Naive thymus-derived CD8-positive, alpha-beta T cell (primary cell): ENCODE results near the gene PROCA1. TPM values are rescaled to one million over a fixed set of nuclear protein-coding genes. Genes with fewer than 3 reads are reported as not detected.

ENCODE experiments used
- ATAC-seq, 2 donors: fragments of 150-1000 bp; cut with Tn5 transposase in 1 of 2; sonication (Bioruptor Pico), chemical (Tn5 transposase) in 1 of 2; 1 replicate in 1 of 2; 2 replicates in 1 of 2; pipeline ENCODE4 v1.10.0; 2021; ENCODE audit warnings: mild to moderate bottlenecking in 2 of 2, moderate library complexity in 2 of 2
- POLR2A ChIA-PET: fragments of 350-600 bp; sonication (Branson Sonifier 250); formaldehyde crosslinking; loops from one replicate; lab custom pipeline; 2021; ENCODE audit warnings: antibody characterized with exemption; lab: Charles Lee
- DNase-seq, 10 donors: peaks; one replicate each; pipeline versions ENCODE4 v3.0.0 to v3.0.0-alpha.2; 2020 to 2022
- H3K27ac Mint-ChIP-seq, 10 donors: one replicate each; pipeline ENCODE4 v1.8.0; 2020 to 2022; ENCODE audit warnings: mild to moderate bottlenecking in 10 of 10, mixed read lengths in 10 of 10, moderate library complexity in 4 of 10, inconsistent platforms in 1 of 10
- H3K27me3 Mint-ChIP-seq, 5 donors: one replicate each; pipeline ENCODE4 v1.8.0; 2021 to 2022; ENCODE audit warnings: mixed read lengths in 5 of 5
- H3K36me3 Mint-ChIP-seq, 3 donors: one replicate each; pipeline ENCODE4 v1.8.0; 2020 to 2022; ENCODE audit warnings: mixed read lengths in 3 of 3, mild to moderate bottlenecking in 2 of 3, inconsistent platforms in 1 of 3
- H3K4me1 Mint-ChIP-seq, 4 donors: one replicate each; pipeline ENCODE4 v1.8.0; 2021 to 2022; ENCODE audit warnings: mixed read lengths in 4 of 4
- H3K4me3 Mint-ChIP-seq, 10 donors: one replicate each; pipeline ENCODE4 v1.8.0; 2020 to 2022; ENCODE audit warnings: mild to moderate bottlenecking in 10 of 10, mixed read lengths in 10 of 10, moderate library complexity in 6 of 10, inconsistent platforms in 1 of 10
- H3K9me3 Mint-ChIP-seq, 9 donors: one replicate each; pipeline ENCODE4 v1.8.0; 2020 to 2022; ENCODE audit warnings: mixed read lengths in 9 of 9, mild to moderate bottlenecking in 3 of 9, inconsistent platforms in 1 of 9, moderate library complexity in 1 of 9
- polyA plus RNA-seq, 3 donors: library from polyadenylated mRNA; unstranded; fragments of 300-500 nt; fragmentation: Illumina TruSeq; gene quantifications; one replicate each; pipeline ENCODE4 v1.2.3, GENCODE V29; 2021
- total RNA-seq, 8 experiments: library from RNA in 2 of 8; stranded (reverse) in 2 of 8; gene quantifications; one replicate each; pipeline ENCODE4 v1.2.3 and lab custom pipeline; 2021 to 2026

PROCA1 gene
- total and polyA plus RNA-seq, 5 experiments from 2014 or later, result 0.16 to 17.3 (median 2.0) TPM

DNA sequence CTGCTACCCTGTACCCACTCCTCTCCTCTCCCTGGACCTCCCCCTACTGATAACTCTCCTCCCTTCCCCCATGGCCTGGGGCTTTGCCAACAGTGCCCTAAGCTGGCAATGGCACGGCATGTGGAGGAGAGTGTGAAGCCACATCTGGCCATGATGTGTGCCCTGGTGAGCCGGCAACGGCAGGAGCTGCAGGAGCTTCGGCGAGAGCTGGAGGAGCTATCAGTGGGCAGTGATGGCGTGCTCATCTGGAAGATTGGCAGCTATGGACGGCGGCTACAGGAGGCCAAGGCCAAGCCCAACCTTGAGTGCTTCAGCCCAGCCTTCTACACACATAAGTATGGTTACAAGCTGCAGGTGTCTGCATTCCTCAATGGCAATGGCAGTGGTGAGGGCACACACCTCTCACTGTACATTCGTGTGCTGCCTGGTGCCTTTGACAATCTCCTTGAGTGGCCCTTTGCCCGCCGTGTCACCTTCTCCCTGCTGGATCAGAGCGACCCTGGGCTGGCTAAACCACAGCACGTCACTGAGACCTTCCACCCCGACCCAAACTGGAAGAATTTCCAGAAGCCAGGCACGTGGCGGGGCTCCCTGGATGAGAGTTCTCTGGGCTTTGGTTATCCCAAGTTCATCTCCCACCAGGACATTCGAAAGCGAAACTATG lies 37.3 kb upstream of the PROCA1 start:
- Mint-ChIP-seq H3K27me3 (no peaks in the 10 kb centered on the region), H3K4me3 (no peak overlapping the region), H3K9me3 (no peaks in the 10 kb centered on the region), H3K4me1 (peaks cover 5 to 37% (median 23%) of the 10 kb centered on the region in 4 donors), H3K36me3 (no peaks in the 10 kb centered on the region), H3K27ac (peak overlapping the region in 7 of 10 donors; percentile 10 to 68 (median 27))
- DNase-seq (no peak), ATAC-seq (no peak)
- POLR2A ChIA-PET, result interaction anchor here (0.9 to 15.6 kb wide), 7 partner anchors 9 to 149 kb away, joined by 3 to 365 read pairs (median 3); partner anchors contain the start of genes FLOT2, NEK8, RPL23A and SDF2

DNA sequence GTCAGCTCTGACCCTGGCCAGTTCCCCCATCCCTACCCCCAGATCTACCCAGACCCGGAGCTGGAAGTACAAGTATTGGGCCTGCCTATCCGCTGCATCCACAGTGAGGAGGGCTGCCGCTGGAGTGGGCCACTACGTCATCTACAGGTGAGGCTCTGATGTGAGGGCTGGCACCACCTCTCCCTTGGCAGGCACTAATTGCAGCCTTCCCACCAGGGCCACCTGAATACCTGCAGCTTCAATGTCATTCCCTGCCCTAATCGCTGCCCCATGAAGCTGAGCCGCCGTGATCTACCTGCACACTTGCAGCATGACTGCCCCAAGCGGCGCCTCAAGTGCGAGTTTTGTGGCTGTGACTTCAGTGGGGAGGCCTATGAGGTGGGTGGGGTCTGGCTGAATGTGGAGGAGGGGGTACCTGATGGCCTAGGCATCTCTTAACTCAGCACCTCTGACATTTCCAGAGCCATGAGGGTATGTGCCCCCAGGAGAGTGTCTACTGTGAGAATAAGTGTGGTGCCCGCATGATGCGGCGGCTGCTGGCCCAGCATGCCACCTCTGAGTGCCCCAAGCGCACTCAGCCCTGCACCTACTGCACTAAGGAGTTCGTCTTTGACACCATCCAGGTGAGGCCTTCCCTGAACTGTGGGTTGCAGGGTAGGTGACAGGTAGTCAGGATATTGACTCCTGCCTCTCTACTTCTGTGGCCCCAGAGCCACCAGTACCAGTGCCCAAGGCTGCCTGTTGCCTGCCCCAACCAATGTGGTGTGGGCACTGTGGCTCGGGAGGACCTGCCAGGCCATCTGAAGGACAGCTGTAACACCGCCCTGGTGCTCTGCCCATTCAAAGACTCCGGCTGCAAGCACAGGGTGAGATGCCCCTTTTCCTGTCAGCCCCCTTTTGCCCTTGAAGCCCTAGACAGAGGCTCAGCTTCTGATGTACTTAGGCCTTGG lies 36.4 kb upstream of the PROCA1 start:
- peak overlapping the region in 4 of 10 donors; percentile 19 to 79 (median 68) for H3K27ac Mint-ChIP-seq
- no peak for ATAC-seq
- no peaks in the 10 kb centered on the region for H3K9me3 Mint-ChIP-seq
- no peaks in the 10 kb centered on the region for H3K27me3 Mint-ChIP-seq
- peak overlapping the region in 2 of 10 donors; percentile 43 to 58 for H3K4me3 Mint-ChIP-seq
- POLR2A ChIA-PET, result interaction anchor here (0.5 to 15.6 kb wide), 5 partner anchors 15 to 30 kb away, joined by 3 to 365 read pairs (median 3); partner anchors contain the start of genes NEK8, RPL23A and TLCD1
- H3K4me1 Mint-ChIP-seq, result peaks cover 5 to 39% (median 24%) of the 10 kb centered on the region in 4 donors
- no peak for DNase-seq
- no peaks in the 10 kb centered on the region for H3K36me3 Mint-ChIP-seq

DNA sequence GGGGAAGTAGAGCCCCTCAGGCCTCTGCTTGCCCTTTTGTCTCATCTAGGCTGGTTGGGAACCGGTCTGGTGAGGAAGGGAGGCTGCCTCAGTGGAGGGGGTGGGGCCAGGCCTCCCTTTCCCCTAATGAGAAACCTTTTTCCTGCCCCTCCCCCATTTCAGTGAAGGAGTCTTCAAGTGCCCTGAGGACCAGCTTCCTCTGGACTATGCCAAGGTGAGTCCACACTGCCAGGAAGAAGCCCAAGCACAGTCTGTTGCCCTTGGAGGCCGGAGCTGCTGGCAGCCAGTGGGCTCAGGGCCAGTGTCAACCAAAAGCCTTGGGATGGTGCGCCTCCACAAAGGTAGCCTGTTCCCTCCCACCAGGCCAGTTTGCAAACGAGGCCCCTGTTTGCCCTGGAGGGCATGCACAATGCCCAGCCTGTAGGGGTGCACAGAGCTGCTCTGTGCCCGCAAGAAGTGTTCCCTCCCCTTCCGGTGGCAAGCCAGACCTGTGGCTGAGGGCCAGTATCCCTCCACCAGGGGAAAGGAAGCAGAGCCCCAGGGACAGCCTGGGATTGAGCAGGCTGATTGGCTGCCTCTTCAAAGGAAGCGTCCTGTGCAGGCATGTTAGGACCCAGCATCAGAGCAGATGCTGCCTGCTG lies 35.5 kb upstream of the PROCA1 start:
- DNase-seq (no peak), ATAC-seq (no peak)
- Mint-ChIP-seq H3K9me3 (no peaks in the 10 kb centered on the region), H3K4me3 (peak overlapping the region in 2 of 10 donors; percentile 30 to 43), H3K36me3 (no peaks in the 10 kb centered on the region), H3K27ac (peak overlapping the region in 3 of 10 donors; percentile 15 to 43 (median 35)), H3K27me3 (no peaks in the 10 kb centered on the region), H3K4me1 (peaks cover 5 to 46% (median 24%) of the 10 kb centered on the region in 4 donors)
- POLR2A ChIA-PET, result interaction anchor here (0.6 to 15.6 kb wide), 6 partner anchors 16 to 206 kb away, joined by 3 to 365 read pairs (median 4); partner anchors contain the start of genes NEK8, RPL23A and TLCD1

DNA sequence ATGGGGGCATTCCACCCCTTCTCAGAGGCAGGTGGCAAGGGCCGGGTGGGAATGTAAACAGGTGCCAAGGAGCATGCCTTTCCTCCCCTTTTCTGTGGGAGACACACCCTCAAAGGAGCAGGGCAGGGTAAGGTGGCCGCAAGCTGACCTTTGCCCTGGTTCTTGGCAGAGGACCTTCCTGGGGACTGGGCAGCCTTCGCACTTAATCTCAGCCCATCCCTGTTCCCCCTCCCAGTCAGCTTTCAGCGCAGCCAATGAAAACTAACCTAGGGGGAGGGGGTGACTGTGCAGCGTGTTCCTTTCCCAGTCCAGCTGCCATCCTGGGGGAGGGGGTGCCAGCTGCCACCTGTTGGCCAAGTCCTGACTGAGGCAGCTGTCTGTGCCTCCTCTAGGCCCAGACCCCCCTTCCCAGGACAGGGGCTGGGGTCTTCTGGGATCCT lies 34.9 kb upstream of the PROCA1 start:
- H3K36me3 Mint-ChIP-seq, result no peaks in the 10 kb centered on the region
- ATAC-seq (no peak), DNase-seq (no peak)
- H3K9me3 Mint-ChIP-seq, result no peaks in the 10 kb centered on the region
- H3K4me3 Mint-ChIP-seq, result peak overlapping the region in 8 of 10 donors; percentile 19 to 92 (median 35)
- H3K27ac Mint-ChIP-seq, result peak overlapping the region in 6 of 10 donors; percentile 43 to 74 (median 64)
- peaks cover 5 to 51% (median 24%) of the 10 kb centered on the region in 4 donors for H3K4me1 Mint-ChIP-seq
- POLR2A ChIA-PET, result interaction anchor here (0.6 to 15.6 kb wide), 8 partner anchors 8 to 206 kb away, joined by 3 to 365 read pairs (median 4); partner anchors contain the start of genes NEK8, RPL23A and TLCD1
- H3K27me3 Mint-ChIP-seq, result no peaks in the 10 kb centered on the region

DNA sequence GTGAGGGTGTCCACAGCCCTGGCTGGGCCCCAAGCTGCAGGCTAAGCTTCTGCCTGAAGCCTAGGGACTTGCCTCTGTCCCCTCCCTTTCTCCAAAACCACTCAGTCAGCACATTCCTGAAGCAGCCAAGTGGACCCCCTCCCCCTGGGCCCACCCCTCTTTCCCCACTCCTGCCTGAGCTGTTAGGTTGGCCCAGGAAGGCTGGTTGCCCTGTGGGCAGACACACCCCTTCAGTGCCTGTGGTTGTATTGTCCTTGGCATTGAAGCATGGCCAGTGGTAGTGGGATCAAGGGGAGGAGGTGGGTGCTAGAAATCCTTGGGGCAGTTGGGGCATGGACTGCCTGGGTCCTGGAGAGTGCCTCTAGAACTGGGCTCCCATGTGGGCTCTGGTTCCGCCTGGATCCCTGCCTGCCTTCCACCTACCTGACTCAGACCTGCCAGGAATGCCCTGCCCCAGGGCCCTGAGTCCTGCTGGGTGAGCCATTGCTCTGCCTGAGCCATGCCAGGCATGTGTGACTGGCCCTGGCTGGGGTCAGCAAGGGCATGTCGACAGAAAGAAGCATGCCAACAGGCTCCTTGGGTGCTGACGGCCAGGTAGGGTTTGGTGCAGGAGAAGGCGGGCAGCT lies 34.2 kb upstream of the PROCA1 start:
- POLR2A ChIA-PET, result interaction anchor here (0.5 to 15.6 kb wide), 10 partner anchors 8 to 1603 kb away, joined by 3 to 365 read pairs (median 4); partner anchors contain the start of genes NEK8, RPL23A and TLCD1
- Mint-ChIP-seq H3K9me3 (no peaks in the 10 kb centered on the region), H3K27me3 (no peaks in the 10 kb centered on the region), H3K27ac (peak overlapping the region in 7 of 10 donors; percentile 57 to 89 (median 74)), H3K4me1 (peaks cover 5 to 56% (median 24%) of the 10 kb centered on the region in 4 donors), H3K4me3 (peak overlapping the region; percentile 24 to 93 (median 83)), H3K36me3 (no peaks in the 10 kb centered on the region)
- no peak for ATAC-seq
- DNase-seq, result peak in 2 of 10 donors; percentile 19 to 58

DNA sequence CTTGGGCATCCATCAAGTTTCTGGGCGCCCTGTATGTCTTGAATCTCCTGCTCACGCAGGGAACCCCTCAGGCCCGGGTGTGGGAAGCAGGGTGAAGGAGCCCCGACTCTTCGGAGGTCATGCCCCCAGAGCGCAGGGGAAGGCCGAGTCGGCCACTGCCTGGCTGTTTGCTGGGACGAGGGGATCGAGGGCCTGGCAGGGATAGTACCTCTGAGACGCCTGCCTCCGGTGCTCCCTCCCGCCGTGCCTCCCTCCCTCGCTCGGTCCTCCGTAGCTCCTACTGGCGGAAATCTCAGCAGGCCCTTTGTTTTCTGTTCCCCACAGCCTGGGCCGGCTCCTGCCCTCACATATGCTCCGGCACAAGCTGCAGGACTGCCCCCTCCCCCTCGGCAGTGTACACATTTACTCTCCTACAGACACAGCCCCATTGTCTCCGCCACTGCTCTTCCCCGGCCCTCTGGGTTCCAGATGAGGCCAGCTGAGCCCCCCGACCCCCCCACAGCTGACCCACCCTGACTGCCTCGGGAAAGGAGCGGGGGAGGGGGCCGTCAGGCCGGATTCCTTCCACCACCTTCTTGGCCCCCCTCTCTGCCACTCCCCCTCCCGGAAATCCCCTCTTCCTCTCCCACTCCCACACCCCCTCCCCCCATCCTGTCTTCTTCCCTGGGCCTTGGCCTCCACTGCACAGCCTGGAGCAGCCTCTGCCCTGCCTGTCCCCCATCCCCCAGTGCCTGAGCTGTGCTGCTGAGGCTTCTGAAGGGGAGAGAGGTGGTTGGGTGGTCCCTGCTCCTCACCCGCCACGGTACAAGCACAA lies 33.5 kb upstream of the PROCA1 start:
- DNase-seq (peak in 5 of 10 donors; percentile 34 to 63 (median 36)), ATAC-seq (peak; percentile 5 to 7)
- Mint-ChIP-seq H3K36me3 (no peaks in the 10 kb centered on the region), H3K27me3 (no peaks in the 10 kb centered on the region), H3K9me3 (no peaks in the 10 kb centered on the region), H3K27ac (peak overlapping the region; percentile 78 to 94 (median 90)), H3K4me3 (peak overlapping the region; percentile 80 to 93 (median 88)), H3K4me1 (peaks cover 5 to 60% (median 22%) of the 10 kb centered on the region in 4 donors)
- POLR2A ChIA-PET, result interaction anchor here (0.6 to 15.6 kb wide), 9 partner anchors 9 to 1604 kb away, joined by 3 to 365 read pairs (median 4); partner anchors contain the start of genes ERAL1, FAM222B, NEK8 and RPL23A

DNA sequence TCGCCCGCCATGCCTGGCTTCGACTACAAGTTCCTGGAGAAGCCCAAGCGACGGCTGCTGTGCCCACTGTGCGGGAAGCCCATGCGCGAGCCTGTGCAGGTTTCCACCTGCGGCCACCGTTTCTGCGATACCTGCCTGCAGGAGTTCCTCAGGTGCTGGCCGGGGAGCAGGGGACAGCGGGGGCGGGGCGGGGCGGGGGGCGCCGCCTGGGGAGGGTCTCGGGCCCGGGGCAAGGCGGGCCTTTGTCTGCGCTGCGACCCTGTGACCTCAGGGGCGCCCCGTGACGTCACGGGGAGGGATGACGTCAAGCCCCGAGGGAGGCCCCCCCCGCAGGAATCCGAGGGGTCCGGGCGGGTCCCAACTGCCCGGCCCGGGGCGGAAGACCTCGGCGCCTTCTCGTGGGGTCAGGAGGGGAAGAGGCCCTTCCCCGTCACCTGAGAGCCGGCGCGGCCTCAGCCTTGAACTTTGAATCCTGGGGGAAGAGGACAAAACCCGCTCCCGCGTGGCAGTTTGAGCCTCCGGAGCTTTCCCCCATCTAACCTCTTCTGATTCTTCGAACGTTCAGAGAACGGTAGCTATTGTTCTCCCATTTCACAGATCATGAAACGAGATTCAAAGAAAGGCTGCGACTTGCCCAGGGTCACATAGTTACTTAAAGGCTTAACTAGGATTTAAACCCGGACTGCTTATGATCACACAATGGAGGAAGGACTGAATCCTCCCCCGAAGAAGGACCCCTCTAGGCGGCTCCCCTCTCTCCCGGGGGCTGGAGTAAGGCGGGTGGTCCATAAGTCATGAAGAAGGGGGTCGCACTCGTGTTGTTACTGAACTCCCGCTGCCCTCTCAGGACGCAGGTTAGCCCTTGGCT lies 32.6 kb upstream of the PROCA1 start:
- peaks cover 5 to 58% (median 20%) of the 10 kb centered on the region in 4 donors for H3K4me1 Mint-ChIP-seq
- peak overlapping the region; percentile 66 to 94 (median 90) for H3K27ac Mint-ChIP-seq
- H3K27me3 Mint-ChIP-seq, result no peaks in the 10 kb centered on the region
- ATAC-seq (peak; percentile 8 to 56), DNase-seq (peak in 9 of 10 donors; percentile 41 to 79 (median 61))
- peak overlapping the region; percentile 80 to 93 (median 88) for H3K4me3 Mint-ChIP-seq
- POLR2A ChIA-PET, result interaction anchor here (0.6 to 15.6 kb wide), 7 partner anchors 9 to 205 kb away, joined by 3 to 365 read pairs (median 6); partner anchors contain the start of genes ERAL1, FAM222B, NEK8 and RPL23A
- no peaks in the 10 kb centered on the region for H3K36me3 Mint-ChIP-seq
- no peaks in the 10 kb centered on the region for H3K9me3 Mint-ChIP-seq

DNA sequence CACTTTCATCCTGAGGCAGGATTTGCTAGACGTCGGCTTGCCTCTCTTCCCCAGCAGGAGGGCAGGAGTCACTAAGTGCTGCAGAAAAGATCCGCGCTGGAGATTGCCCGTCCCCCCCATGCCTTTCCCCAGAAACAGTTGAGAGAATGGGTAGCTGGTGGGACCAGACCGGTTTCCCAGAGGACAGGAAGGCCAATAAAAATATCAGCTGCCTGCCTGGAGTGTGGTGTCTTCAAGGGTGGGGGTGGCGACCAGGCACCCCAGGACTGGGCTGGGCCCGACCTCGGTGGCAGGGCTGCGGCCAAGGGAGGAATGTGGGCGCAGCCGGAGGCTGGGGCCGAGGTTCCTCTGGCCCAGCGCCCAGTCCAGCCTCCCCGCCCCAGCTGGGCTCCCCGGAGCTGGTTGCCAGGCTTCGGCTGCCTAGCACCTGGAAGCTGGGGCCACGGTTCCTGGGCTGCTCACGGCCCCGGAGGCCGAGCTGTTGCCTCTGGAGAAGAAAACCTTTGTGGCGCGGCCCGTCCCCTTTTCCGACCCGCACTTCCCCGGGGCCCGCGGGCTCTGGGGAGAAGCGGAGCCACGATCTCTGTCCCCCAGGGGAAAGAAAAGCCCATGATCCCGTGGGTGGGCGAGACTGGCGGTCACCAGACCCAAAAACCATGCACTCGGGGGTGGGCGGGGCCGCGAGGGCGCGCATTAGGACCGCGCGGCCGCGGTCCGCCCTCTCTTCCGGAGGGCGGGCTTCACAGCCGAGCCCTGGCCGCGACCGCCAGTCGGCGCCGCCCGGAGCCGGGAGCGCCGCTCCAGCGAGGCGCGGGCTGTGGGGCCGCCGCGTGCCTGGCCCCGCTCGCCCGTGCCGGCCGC lies 31.8 kb upstream of the PROCA1 start, which contains the start of gene TRAF4:
Gene TRAF4, plus strand, starts transcription at position 769 of the 861 bp plus-strand sequence. CDS start 102 bp downstream, outside the sequence.
- no peaks in the 10 kb centered on the region for H3K27me3 Mint-ChIP-seq
- POLR2A ChIA-PET, result interaction anchor here (0.7 to 15.6 kb wide), 9 partner anchors 10 to 206 kb away, joined by 3 to 365 read pairs (median 5); partner anchors contain the start of genes FAM222B, NEK8, RPL23A and SDF2
- peak; percentile 89 for ATAC-seq
- peaks cover 9 to 62% (median 29%) of the 10 kb centered on the region in 4 donors for H3K4me1 Mint-ChIP-seq
- peaks cover 0 to under 1% (median 0%) of the 10 kb centered on the region in 3 donors for H3K36me3 Mint-ChIP-seq
- peak within 1 kb of the TSS; percentile 80 to 93 (median 88) for H3K4me3 Mint-ChIP-seq
- peak; percentile 50 to 85 (median 74) for DNase-seq
- H3K9me3 Mint-ChIP-seq, result no peaks in the 10 kb centered on the region
- peak within 1 kb of the TSS; percentile 66 to 94 (median 90) for H3K27ac Mint-ChIP-seq
